ENCODE results near the gene NTM. TPM values are rescaled to one million over a fixed set of nuclear protein-coding genes. Genes with fewer than 3 reads are reported as not detected.

The NTM gene
- total and polyA plus RNA-seq, 7 donors: 0.07 to 1.1 (median 0.22) TPM; not detected in 2

GRCh38 chr11:132256528-132257279 is 886.3 kb downstream of the NTM start:
- intact Hi-C loops (cut with DNase I): no loop called here
- no peak for ATAC-seq
- Histone ChIP-seq H3K4me1 (no peaks in the 10 kb centered on the region), H3K9me3 (no peaks in the 10 kb centered on the region), H3K27me3 (ENCODE audit: insufficient read depth in 3 of 3, low read length in 2 of 3) (no peaks in the 10 kb centered on the region), H3K4me3 (no peak overlapping the region), H3K27ac (no peak overlapping the region), H3K36me3 (ENCODE audit: insufficient read depth in 1 of 2, low read depth in 1 of 2) (no peaks in the 10 kb centered on the region)
- 85 to 87% (median 85%) methylated on average over 17 of the region's 17 CpGs for WGBS, 3 donors
- no peak for TF ChIP-seq CTCF (IDR thresholded peaks at IDR 0.05)
- no peak for DNase-seq

GRCh38 chr11:132257871-132258270 is 887.5 kb downstream of the NTM start:
- no peak for DNase-seq
- H3K4me1 ChIP-seq: no peaks in the 10 kb centered on the region
- WGBS, 3 donors: 30 to 41% (median 33%) methylated on average over 5 of the region's 5 CpGs
- H3K9me3 ChIP-seq: no peaks in the 10 kb centered on the region
- ATAC-seq: no peak
- no peak overlapping the region for H3K27ac ChIP-seq
- intact Hi-C loops (cut with DNase I): no loop called here
- H3K36me3 ChIP-seq (ENCODE audit: insufficient read depth in 1 of 2, low read depth in 1 of 2): no peaks in the 10 kb centered on the region
- no peak overlapping the region for H3K4me3 ChIP-seq
- no peak for TF ChIP-seq CTCF (IDR thresholded peaks at IDR 0.05)
- H3K27me3 ChIP-seq (ENCODE audit: insufficient read depth in 3 of 3, low read length in 2 of 3): no peaks in the 10 kb centered on the region

- WGBS, 3 donors: 88 to 98% (median 94%) methylated on average over 1 of the region's 1 CpG
- TF ChIP-seq CTCF (IDR thresholded peaks at IDR 0.05): no peak
- ATAC-seq: no peak
- DNase-seq: no peak
- Histone ChIP-seq H3K27me3 (ENCODE audit: insufficient read depth in 3 of 3, low read length in 2 of 3) (no peaks in the 10 kb centered on the region), H3K4me1 (no peaks in the 10 kb centered on the region), H3K4me3 (no peak overlapping the region), H3K36me3 (ENCODE audit: insufficient read depth in 1 of 2, low read depth in 1 of 2) (no peaks in the 10 kb centered on the region), H3K27ac (no peak overlapping the region), H3K9me3 (no peaks in the 10 kb centered on the region)
- intact Hi-C loops (cut with DNase I): no loop called here
Observed at GRCh38 chr11:132258875-132259274, 888.5 kb downstream of the NTM start.

GRCh38 chr11:132260636-132261035 is 890.2 kb downstream of the NTM start:
- no peak for TF ChIP-seq CTCF (IDR thresholded peaks at IDR 0.05)
- Histone ChIP-seq H3K4me3 (no peak overlapping the region), H3K9me3 (no peaks in the 10 kb centered on the region), H3K27ac (no peak overlapping the region), H3K36me3 (ENCODE audit: insufficient read depth in 1 of 2, low read depth in 1 of 2) (no peaks in the 10 kb centered on the region), H3K27me3 (ENCODE audit: insufficient read depth in 3 of 3, low read length in 2 of 3) (no peaks in the 10 kb centered on the region), H3K4me1 (no peaks in the 10 kb centered on the region)
- DNase-seq: no peak
- 58 to 78% (median 63%) methylated on average over 7 of the region's 7 CpGs for WGBS, 3 donors
- no peak for ATAC-seq
- intact Hi-C loops (cut with DNase I): no loop called here

GRCh38 chr11:132263241-132263640 is 892.8 kb downstream of the NTM start:
- DNase-seq (no peak), ATAC-seq (no peak)
- no peak for TF ChIP-seq CTCF (IDR thresholded peaks at IDR 0.05)
- Histone ChIP-seq H3K36me3 (ENCODE audit: insufficient read depth in 1 of 2, low read depth in 1 of 2) (no peaks in the 10 kb centered on the region), H3K27ac (no peak overlapping the region), H3K4me3 (no peak overlapping the region), H3K27me3 (ENCODE audit: insufficient read depth in 3 of 3, low read length in 2 of 3) (peaks cover 0 to 2% (median 0%) of the 10 kb centered on the region in 3 donors), H3K4me1 (no peaks in the 10 kb centered on the region), H3K9me3 (no peaks in the 10 kb centered on the region)
- intact Hi-C loops (cut with DNase I): no loop called here
- WGBS, 3 donors: 73 to 85% (median 81%) methylated on average over 5 of the region's 5 CpGs

All from psoas muscle (tissue), 8 donors.